WTC11 (cell line): ENCODE results near the gene MYO1H. TPM values are rescaled to one million over a fixed set of nuclear protein-coding genes. Genes with fewer than 3 reads are reported as not detected.
"Not testable (repeated sequence)": the region's sequence is repeated elsewhere in the genome, so short reads cannot be mapped to it uniquely, and the experiment has no call there.

Experiments used
- ATAC-seq: fragments of 200-7000 bp; cut with Tn5 transposase; 2 replicates; pipeline ENCODE4 v1.10.0; 2021; ENCODE audit warnings: mild to moderate bottlenecking, moderate library complexity
- CTCF ChIA-PET: fragments of 300-600 bp; sonication (Branson Sonifier 250); formaldehyde crosslinking; loops from one replicate; lab custom pipeline; 2021; ENCODE audit warnings: antibody characterized with exemption; lab: Charles Lee
- POLR2A ChIA-PET: fragments of 350-600 bp; sonication (Branson Sonifier 250); formaldehyde crosslinking; loops from one replicate; lab custom pipeline; 2021; ENCODE audit warnings: antibody characterized with exemption; lab: Charles Lee
- DNase-seq: peaks from one replicate; pipeline ENCODE4 v3.0.0; 2021; ENCODE audit warnings: low spot score
- H3K27ac Mint-ChIP-seq: 2 replicates; pipeline ENCODE4 v1.8.0; 2021; ENCODE audit warnings: mixed read lengths
- H3K27me3 Mint-ChIP-seq: 2 replicates; pipeline ENCODE4 v1.8.0; 2021; ENCODE audit warnings: low read depth, mild to moderate bottlenecking, moderate library complexity, mixed read lengths
- H3K36me3 Mint-ChIP-seq: 2 replicates; pipeline ENCODE4 v1.8.0; 2021; ENCODE audit warnings: mixed read lengths
- H3K4me1 Mint-ChIP-seq: 2 replicates; pipeline ENCODE4 v1.8.0; 2022; ENCODE audit warnings: mixed read lengths
- H3K4me3 Mint-ChIP-seq: 2 replicates; pipeline ENCODE4 v1.8.0; 2021; ENCODE audit warnings: mild to moderate bottlenecking, moderate library complexity, mixed read lengths
- H3K9me3 Mint-ChIP-seq: 2 replicates; pipeline ENCODE4 v1.8.0; 2021; ENCODE audit warnings: mixed read lengths
- ATF3 ChIP-seq: sonication (generic); formaldehyde crosslinking; conservative IDR thresholded peaks from 2 replicates; pipeline ENCODE4 v1.8.1; 2022; ENCODE audit warnings: mild to moderate bottlenecking, missing genetic modification reagents
- EMX1 ChIP-seq: fragments of 250-450 bp; sonication (Bioruptor Pico); IDR thresholded peaks from 2 replicates; pipeline ENCODE4 v1.8.0; 2021; ENCODE audit warnings: mild to moderate bottlenecking
- ERG ChIP-seq: fragments of 250-450 bp; sonication (Bioruptor Pico); IDR thresholded peaks from 2 replicates; pipeline ENCODE4 v1.8.0; 2021; ENCODE audit warnings: mild to moderate bottlenecking
- IRF2 ChIP-seq: sonication (generic); formaldehyde crosslinking; IDR thresholded peaks from 2 replicates; pipeline ENCODE4 v1.8.0; 2022; ENCODE audit warnings: low read depth, missing genetic modification reagents, borderline replicate concordance
- JUN ChIP-seq: sonication (generic); formaldehyde crosslinking; IDR thresholded peaks from 2 replicates; pipeline ENCODE4 v1.8.0; 2023; ENCODE audit warnings: mild to moderate bottlenecking, missing genetic modification reagents
- KAT7 ChIP-seq: sonication (generic); formaldehyde crosslinking; IDR thresholded peaks from 2 replicates; pipeline ENCODE4 v1.8.1; 2023; ENCODE audit warnings: missing genetic modification reagents, mild to moderate bottlenecking, borderline replicate concordance
- MAX ChIP-seq: sonication (generic); formaldehyde crosslinking; IDR thresholded peaks from 2 replicates; pipeline ENCODE4 v1.8.0; 2022; ENCODE audit warnings: mild to moderate bottlenecking, missing genetic modification reagents
- NFE2L1 ChIP-seq: sonication (generic); formaldehyde crosslinking; IDR thresholded peaks from 2 replicates; pipeline ENCODE4 v1.8.1; 2023; ENCODE audit warnings: missing genetic modification reagents
- OVOL2 ChIP-seq: fragments of 250-450 bp; sonication (Bioruptor Pico); IDR thresholded peaks from 2 replicates; pipeline ENCODE4 v1.9.0; 2021; ENCODE audit warnings: mild to moderate bottlenecking, borderline replicate concordance
- PRDM15 ChIP-seq: sonication (generic); formaldehyde crosslinking; IDR thresholded peaks from 2 replicates; pipeline ENCODE4 v1.8.0; 2022; ENCODE audit warnings: missing genetic modification reagents
- PREB ChIP-seq: sonication (generic); formaldehyde crosslinking; IDR thresholded peaks from 2 replicates; pipeline ENCODE4 v1.8.1; 2022; ENCODE audit warnings: mild to moderate bottlenecking, missing genetic modification reagents, moderate library complexity, borderline replicate concordance
- TP53 ChIP-seq: sonication (generic); formaldehyde crosslinking; IDR thresholded peaks from 2 replicates; pipeline ENCODE4 v1.8.1; 2023; ENCODE audit warnings: mild to moderate bottlenecking, missing genetic modification reagents
- ZMAT4 ChIP-seq: fragments of 250-450 bp; sonication (Bioruptor Pico); IDR thresholded peaks from 2 replicates; pipeline ENCODE4 v1.9.0; 2021; ENCODE audit warnings: mild to moderate bottlenecking
- ZNF121 ChIP-seq: sonication (generic); formaldehyde crosslinking; IDR thresholded peaks from 2 replicates; pipeline ENCODE4 v1.8.0; 2023; ENCODE audit warnings: missing genetic modification reagents
- ZNF396 ChIP-seq: fragments of 250-450 bp; sonication (Bioruptor Pico); IDR thresholded peaks from 2 replicates; pipeline ENCODE4 v1.8.0; 2021; ENCODE audit warnings: mild to moderate bottlenecking, moderate library complexity, borderline replicate concordance
- total RNA-seq: library from RNA; stranded (reverse); gene quantifications from 3 replicates; pipeline ENCODE4 v1.2.3, GENCODE V29; 2021

The MYO1H gene
- total RNA-seq, 1 experiment from 2014 or later = 0.44 TPM

GRCh38 chr12:109435428-109436187 lies 87.9 kb downstream of the MYO1H start:
- ChIA-PET CTCF (interaction anchor here (1.0 to 5.4 kb wide), 9 partner anchors 8 to 339 kb away, joined by 3 to 52 read pairs (median 10); no protein-coding TSS in a partner anchor), POLR2A (no interaction called here)
- Mint-ChIP-seq H3K4me3 (peak overlapping the region; percentile 45), H3K27me3 (no peaks in the 10 kb centered on the region; the same call in 1 of the 2 replicates), H3K36me3 (no peaks in the 10 kb centered on the region), H3K9me3 (no peaks in the 10 kb centered on the region), H3K27ac (peak overlapping the region; percentile 85), H3K4me1 (peaks cover 52% of the 10 kb centered on the region)
- ATAC-seq (peak; percentile 19), DNase-seq (no peak)
- 0 out of 2 replicates have a peak, but pooled peaks have one; percentile 16 for TF ChIP-seq ZNF121
- no peak for TF ChIP-seq EMX1 (CRISPR knock-in tag)

- ChIA-PET CTCF (interaction anchor here (1.0 to 5.4 kb wide), 7 partner anchors 8 to 339 kb away, joined by 3 to 52 read pairs (median 20); no protein-coding TSS in a partner anchor), POLR2A (no interaction called here)
- TF ChIP-seq PRDM15 (CRISPR knock-in tag) (0 out of 2 replicates have a peak, but pooled peaks have one; percentile 21), KAT7 (no peak)
- Mint-ChIP-seq H3K36me3 (no peaks in the 10 kb centered on the region), H3K9me3 (no peaks in the 10 kb centered on the region), H3K27ac (peak overlapping the region; percentile 85), H3K27me3 (no peaks in the 10 kb centered on the region; the same call in 1 of the 2 replicates), H3K4me1 (peaks cover 54% of the 10 kb centered on the region), H3K4me3 (peak overlapping the region; percentile 45; the same call in 1 of the 2 replicates)
- ATAC-seq (peak; percentile 7), DNase-seq (peak; percentile 14)
Measured at GRCh38 chr12:109436188-109436560, 88.5 kb downstream of the MYO1H start.

GRCh38 chr12:109439181-109439580 lies 91.5 kb downstream of the MYO1H start:
- no peak overlapping the region for H3K4me3 Mint-ChIP-seq
- POLR2A ChIA-PET = no interaction called here
- TF ChIP-seq ZMAT4 (CRISPR knock-in tag) (no peak), NFE2L1 (no peak), PREB (CRISPR knock-in tag) (no peak), MAX (CRISPR knock-in tag) (no peak), ATF3 (CRISPR knock-in tag) (no peak), ZNF396 (CRISPR knock-in tag) (no peak), ERG (CRISPR knock-in tag) (no peak), IRF2 (CRISPR knock-in tag) (no peak), OVOL2 (CRISPR knock-in tag) (no peak), JUN (CRISPR knock-in tag) (no peak), TP53 (no peak)
- TF ChIP-seq, all 79 proteins: peak for 0
- H3K36me3 Mint-ChIP-seq = no peaks in the 10 kb centered on the region
- no peaks in the 10 kb centered on the region for H3K9me3 Mint-ChIP-seq
- no peak for ATAC-seq
- H3K27ac Mint-ChIP-seq = 0 out of 2 replicates have a peak overlapping the region, but pooled peaks have one; percentile 23
- no peak for DNase-seq
- CTCF ChIA-PET = interaction anchor here (1.0 to 1.6 kb wide), 2 partner anchors 17 to 80 kb away, joined by 3 read pairs; no protein-coding TSS in a partner anchor
- no peaks in the 10 kb centered on the region; the same call in 1 of the 2 replicates for H3K27me3 Mint-ChIP-seq
- peaks cover 35% of the 10 kb centered on the region for H3K4me1 Mint-ChIP-seq

- POLR2A ChIA-PET, ATAC-seq, DNase-seq, H3K36me3 Mint-ChIP-seq, H3K27ac Mint-ChIP-seq, H3K27me3 Mint-ChIP-seq, H3K9me3 Mint-ChIP-seq, H3K4me3 Mint-ChIP-seq: not testable (repeated sequence)
- peaks cover 28% of the 10 kb centered on the region for H3K4me1 Mint-ChIP-seq
- CTCF ChIA-PET = interaction anchor here (1.6 kb wide), 1 partner anchor 16 kb away, joined by 3 read pairs; no protein-coding TSS in a partner anchor
Measured at GRCh38 chr12:109439951-109440350, 92.3 kb downstream of the MYO1H start.
